Mononuclear cell (primary cell): ENCODE results near the gene PTRH1. TPM values are rescaled to one million over a fixed set of nuclear protein-coding genes. Genes with fewer than 3 reads are reported as not detected.

Experiments
- H3K27me3 ChIP-seq: 2 replicates; pipeline ENCODE4 v1.6.0; 2011; ENCODE audit warnings: low read length, control low read depth; ENCODE audit not compliant: insufficient read depth
- H3K4me1 ChIP-seq: 2 replicates; pipeline ENCODE4 v1.5.1; 2011; ENCODE audit warnings: mild to moderate bottlenecking, low read length, control low read depth; ENCODE audit not compliant: insufficient read depth
- H3K4me3 ChIP-seq: 2 replicates; pipeline ENCODE4 v1.5.1; 2011; ENCODE audit warnings: mild to moderate bottlenecking, low read length, moderate library complexity
- H3K9me3 ChIP-seq: 2 replicates; pipeline ENCODE4 v1.5.1; 2011; ENCODE audit warnings: low read depth, mild to moderate bottlenecking, control low read depth, low read length
- total RNA-seq: library from RNA; depleted of rRNA; stranded (reverse); fragments of >200 nt; gene quantifications from one replicate; pipeline ENCODE4 v1.2.3, GENCODE V29; 2012

The PTRH1 gene
- total RNA-seq, 1 donor, result 1.7 TPM

GRCh38 chr9:127714020-127714750 lies 1.3 kb downstream of the PTRH1 start:
- Histone ChIP-seq H3K27me3 (no peaks in the 10 kb centered on the region), H3K9me3 (no peaks in the 10 kb centered on the region), H3K4me1 (peaks cover 27% of the 10 kb centered on the region), H3K4me3 (no peak overlapping the region)

- no peaks in the 10 kb centered on the region for H3K9me3 ChIP-seq
- H3K4me1 ChIP-seq, result peaks cover 20% of the 10 kb centered on the region
- H3K27me3 ChIP-seq, result no peaks in the 10 kb centered on the region
- no peak overlapping the region for H3K4me3 ChIP-seq
Observed at GRCh38 chr9:127712867-127713266, 2.6 kb downstream of the PTRH1 start.

GRCh38 chr9:127712371-127712770 lies 3.1 kb downstream of the PTRH1 start:
- Histone ChIP-seq H3K4me1 (peaks cover 20% of the 10 kb centered on the region), H3K9me3 (no peaks in the 10 kb centered on the region), H3K27me3 (no peaks in the 10 kb centered on the region), H3K4me3 (no peak overlapping the region)

- Histone ChIP-seq H3K4me1 (peaks cover 20% of the 10 kb centered on the region), H3K9me3 (no peaks in the 10 kb centered on the region), H3K27me3 (no peaks in the 10 kb centered on the region), H3K4me3 (no peak overlapping the region)
Observed at GRCh38 chr9:127711831-127712274, 3.6 kb downstream of the PTRH1 start.

- Histone ChIP-seq H3K4me1 (peaks cover 18% of the 10 kb centered on the region), H3K9me3 (no peaks in the 10 kb centered on the region), H3K4me3 (no peak overlapping the region), H3K27me3 (no peaks in the 10 kb centered on the region)
Observed at GRCh38 chr9:127711226-127711701, 4.2 kb downstream of the PTRH1 start.

GRCh38 chr9:127710204-127710783 lies 5.2 kb downstream of the PTRH1 start:
- Histone ChIP-seq H3K4me3 (no peak overlapping the region), H3K27me3 (no peaks in the 10 kb centered on the region), H3K9me3 (no peaks in the 10 kb centered on the region), H3K4me1 (peaks cover 14% of the 10 kb centered on the region)

GRCh38 chr9:127708952-127709587 lies 6.4 kb downstream of the PTRH1 start:
- Histone ChIP-seq H3K4me3 (no peak overlapping the region), H3K9me3 (no peaks in the 10 kb centered on the region), H3K4me1 (peaks cover 8% of the 10 kb centered on the region), H3K27me3 (no peaks in the 10 kb centered on the region)

- no peaks in the 10 kb centered on the region for H3K9me3 ChIP-seq
- no peaks in the 10 kb centered on the region for H3K27me3 ChIP-seq
- no peak overlapping the region for H3K4me3 ChIP-seq
- H3K4me1 ChIP-seq, result peaks cover 7% of the 10 kb centered on the region
Observed at GRCh38 chr9:127707766-127708165, 7.7 kb downstream of the PTRH1 start.

GRCh38 chr9:127706836-127707241 lies 8.6 kb downstream of the PTRH1 start, which contains the start of gene CFAP157:
CFAP157 (plus strand) TSS chr9:127706988; CDS start chr9:127707032, 44 bp downstream.
- Histone ChIP-seq H3K27me3 (no peaks in the 10 kb centered on the region), H3K4me1 (peaks cover 7% of the 10 kb centered on the region), H3K9me3 (no peaks in the 10 kb centered on the region), H3K4me3 (no peak within 1 kb of the TSS)

GRCh38 chr9:127705577-127706379 lies 9.7 kb downstream of the PTRH1 start:
- H3K9me3 ChIP-seq, result no peaks in the 10 kb centered on the region
- H3K4me3 ChIP-seq, result no peak overlapping the region
- no peaks in the 10 kb centered on the region for H3K27me3 ChIP-seq
- no peaks in the 10 kb centered on the region for H3K4me1 ChIP-seq

- H3K4me3 ChIP-seq, result no peak overlapping the region
- H3K4me1 ChIP-seq, result peaks cover 4% of the 10 kb centered on the region
- no peaks in the 10 kb centered on the region for H3K27me3 ChIP-seq
- no peaks in the 10 kb centered on the region for H3K9me3 ChIP-seq
Observed at GRCh38 chr9:127703289-127703946, 12.0 kb downstream of the PTRH1 start.

GRCh38 chr9:127700594-127701255 lies 14.7 kb downstream of the PTRH1 start:
- no peak overlapping the region for H3K4me3 ChIP-seq
- H3K9me3 ChIP-seq, result no peaks in the 10 kb centered on the region
- H3K4me1 ChIP-seq, result peaks cover 4% of the 10 kb centered on the region
- no peaks in the 10 kb centered on the region for H3K27me3 ChIP-seq

- H3K4me1 ChIP-seq, result peaks cover 4% of the 10 kb centered on the region
- H3K4me3 ChIP-seq, result no peak overlapping the region
- H3K27me3 ChIP-seq, result no peaks in the 10 kb centered on the region
- no peaks in the 10 kb centered on the region for H3K9me3 ChIP-seq
Observed at GRCh38 chr9:127700140-127700539, 15.3 kb downstream of the PTRH1 start.
